Motor neuron (in vitro differentiated cells): ENCODE data around the gene BTBD2. TPM values are rescaled to one million over a fixed set of nuclear protein-coding genes. Genes with fewer than 3 reads are reported as not detected.

ENCODE experiments used
- ATAC-seq, 8 experiments: fragments of 200-7000 bp; cut with Tn5 transposase; replicated peaks in 6 of 8; 2 replicates each; pipeline ENCODE4 v1.8.0; 2021; ENCODE audit warnings: mild to moderate bottlenecking in 8 of 8, moderate library complexity in 8 of 8
- H3K27ac ChIP-seq, 2 donors: fragments of 250-450 bp; sonication (Bioruptor Pico); 2 replicates each; pipeline ENCODE4 v1.9.0; 2021; ENCODE audit warnings: antibody characterized with exemption in 2 of 2, mild to moderate bottlenecking in 2 of 2, moderate library complexity in 1 of 2
- H3K4me1 ChIP-seq, 2 donors: fragments of 250-450 bp; sonication (Bioruptor Pico); replicated peaks in 1 of 2; 2 replicates each; pipeline ENCODE4 v1.6.1; 2021; ENCODE audit warnings: antibody characterized with exemption in 2 of 2, mild to moderate bottlenecking in 2 of 2, moderate library complexity in 1 of 2
- H3K4me3 ChIP-seq, 5 donors: fragments of 250-450 bp; sonication (Bioruptor Pico); 2 replicates each; pipeline ENCODE4 v1.9.0; 2021; ENCODE audit warnings: antibody characterized with exemption in 5 of 5, mild to moderate bottlenecking in 5 of 5, moderate library complexity in 4 of 5
- WGBS, 10 experiments: fragments of 450-650 bp; shearing (Covaris generic); methylation state at CpG; one replicate each; pipeline ENCODE4 v1.0.0; 2022; 5-methylcytosine and 5-hydroxymethylcytosine counted together
- in situ Hi-C, 9 experiments: fragments of 400-800 bp; cut with MboI; loops; one replicate each; pipeline ENCODE4 v1.15.0; 2021; ENCODE audit warnings: low sequenced_read_pairs in 9 of 9, low pct_unique_long_range_greater_than_20kb in 2 of 9; ENCODE audit not compliant: unreplicated experiment in 9 of 9
- total RNA-seq, 8 experiments: library from RNA; unstranded; fragments of 300-600 nt; gene quantifications; 2 replicates each; pipeline versions ENCODE4 v1.2.3 to v1.2.4, GENCODE V29; 2022

The BTBD2 gene
- total RNA-seq, 8 experiments from 2014 or later, result 20.3 to 92.3 (median 57.2) TPM

DNA sequence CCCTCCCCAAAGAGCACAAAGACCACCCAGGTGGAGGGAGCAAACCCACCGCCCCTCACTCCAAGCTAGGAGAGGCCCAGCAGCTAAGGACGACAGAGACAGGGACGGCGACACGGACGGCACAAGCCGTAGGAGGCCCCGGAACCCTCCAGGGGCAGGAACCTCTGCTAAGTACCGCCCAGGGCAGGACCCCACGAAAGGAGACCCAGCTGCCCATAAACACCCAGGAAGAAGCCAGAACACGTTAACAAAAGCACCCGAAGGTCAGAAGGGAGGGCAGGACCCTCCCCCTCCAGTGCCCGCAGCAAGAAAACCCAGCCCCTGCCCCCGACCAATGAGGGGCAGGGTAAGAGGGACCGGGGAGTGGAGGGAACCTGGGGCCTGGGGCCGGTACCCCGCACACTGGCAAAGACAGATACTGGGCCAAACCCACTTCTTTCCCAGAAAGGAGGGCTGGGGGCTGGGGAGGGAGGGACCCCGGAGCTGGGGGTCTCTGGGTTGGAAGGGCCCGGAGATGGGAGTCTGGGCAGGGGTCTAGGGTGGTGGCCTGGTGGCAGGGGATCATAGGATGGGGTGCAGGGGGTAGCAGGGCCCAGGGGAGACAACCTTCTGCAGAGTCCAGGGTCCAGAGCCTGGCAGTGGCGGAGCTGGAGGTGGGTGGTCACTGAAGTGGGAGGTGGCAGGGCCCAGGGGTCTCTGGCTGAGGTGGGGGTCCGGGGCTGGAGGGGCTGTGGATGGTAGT, 2.4 kb downstream of the BTBD2 start:
- WGBS, 10 experiments, result 54 to 100% (median 93%) methylated on average over 1 to 4 of the region's 21 CpGs; no CpG with 5 or more reads in 7 of the 10 experiments
- H3K27ac ChIP-seq, result peak overlapping the region in 1 of 2 donors; percentile 32
- peak in 1 of 8 experiments; percentile 1 for ATAC-seq
- in situ Hi-C loops, result no loop called here
- H3K4me1 ChIP-seq, result peaks cover 15 to 23% of the 10 kb centered on the region in 2 donors
- no peak overlapping the region for H3K4me3 ChIP-seq

DNA sequence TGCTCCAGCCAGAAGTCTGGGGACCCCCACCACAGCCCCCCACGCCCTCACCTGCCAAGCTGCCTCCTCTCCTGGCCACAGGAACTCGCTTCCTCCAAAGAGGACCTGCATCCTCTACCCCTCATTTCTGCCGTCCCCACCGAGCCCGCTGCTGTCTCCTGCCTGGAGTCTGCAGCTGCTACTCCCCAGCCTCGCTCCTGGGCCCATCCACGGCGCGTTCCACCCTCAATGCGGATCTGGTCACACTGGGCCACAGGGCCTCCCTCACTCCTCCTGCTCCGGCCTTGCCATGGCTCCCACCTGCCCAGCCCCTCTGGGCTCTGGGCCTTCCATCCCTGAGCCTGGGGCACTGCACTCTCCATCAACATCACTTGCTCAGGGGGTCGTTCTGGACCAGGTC, 4.3 kb downstream of the BTBD2 start:
- no peak for ATAC-seq
- Histone ChIP-seq H3K4me3 (no peak overlapping the region), H3K4me1 (peaks cover 15 to 19% of the 10 kb centered on the region in 2 donors), H3K27ac (no peak overlapping the region)
- WGBS, 10 experiments, result 80 to 100% methylated on average over 1 to 2 of the region's 12 CpGs; no CpG with 5 or more reads in 8 of the 10 experiments
- in situ Hi-C loops, result no loop called here

DNA sequence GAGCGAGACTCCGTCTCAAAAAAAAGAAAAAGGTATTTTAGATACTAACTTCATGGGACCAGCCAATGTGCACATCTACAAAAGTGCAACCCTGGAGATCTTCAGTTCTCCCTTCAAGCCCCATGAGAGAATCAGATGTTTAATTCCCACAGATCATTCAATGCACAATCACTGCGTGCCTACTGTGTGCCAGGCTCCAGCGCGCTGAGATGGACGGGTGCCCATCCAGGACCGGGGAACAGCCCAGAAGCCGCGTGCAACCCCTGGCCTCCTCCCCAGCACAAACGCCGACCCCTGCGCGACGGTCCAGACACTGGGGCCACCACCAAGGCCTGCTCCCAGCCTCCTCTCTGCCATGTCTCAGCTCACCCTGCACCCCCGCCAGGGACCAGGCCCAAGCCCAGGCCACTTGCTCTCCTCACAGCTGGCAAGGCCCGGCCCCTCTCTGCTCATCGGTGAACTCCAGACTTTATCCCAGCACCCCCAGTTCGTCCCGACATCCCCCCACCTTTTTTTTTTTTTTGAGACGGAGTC, 5.3 kb downstream of the BTBD2 start:
- in situ Hi-C loops, result no loop called here
- no peak for ATAC-seq
- Histone ChIP-seq H3K27ac (no peak overlapping the region), H3K4me1 (peaks cover 15 to 18% of the 10 kb centered on the region in 2 donors), H3K4me3 (no peak overlapping the region)
- WGBS, 10 experiments, result 97 to 100% (median 100%) methylated on average over 1 to 13 of the region's 20 CpGs; no CpG with 5 or more reads in 6 of the 10 experiments

DNA sequence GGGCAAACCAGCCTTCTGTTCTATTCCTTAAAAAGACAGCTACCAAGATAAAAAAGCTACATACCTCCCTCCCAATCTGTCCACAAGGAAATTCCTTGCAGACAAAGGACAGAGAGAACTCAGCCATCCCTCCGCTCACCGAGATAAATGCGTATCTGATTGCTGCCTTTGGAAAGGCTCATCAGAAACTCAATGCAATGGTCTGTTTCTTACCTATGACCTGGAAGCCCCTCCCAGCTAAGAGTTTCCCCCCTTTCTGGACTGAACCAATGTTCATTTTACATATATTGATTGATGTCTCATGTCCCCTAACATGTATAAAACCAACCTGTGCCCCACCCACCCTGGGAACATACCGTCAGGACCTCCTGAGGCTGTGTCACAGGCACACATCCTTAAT, 11.6 kb downstream of the BTBD2 start:
- ATAC-seq, result peak in 4 of 8 experiments; percentile 24 to 62 (median 49)
- WGBS, 10 experiments, result 40 to 100% (median 86%) methylated on average over 2 to 4 of the region's 4 CpGs; no CpG with 5 or more reads in 4 of the 10 experiments
- in situ Hi-C loops, result no loop called here
- H3K4me1 ChIP-seq, result peaks cover 2 to 10% of the 10 kb centered on the region in 2 donors
- H3K27ac ChIP-seq, result peak overlapping the region in 1 of 2 donors; percentile 36
- H3K4me3 ChIP-seq, result no peak overlapping the region

DNA sequence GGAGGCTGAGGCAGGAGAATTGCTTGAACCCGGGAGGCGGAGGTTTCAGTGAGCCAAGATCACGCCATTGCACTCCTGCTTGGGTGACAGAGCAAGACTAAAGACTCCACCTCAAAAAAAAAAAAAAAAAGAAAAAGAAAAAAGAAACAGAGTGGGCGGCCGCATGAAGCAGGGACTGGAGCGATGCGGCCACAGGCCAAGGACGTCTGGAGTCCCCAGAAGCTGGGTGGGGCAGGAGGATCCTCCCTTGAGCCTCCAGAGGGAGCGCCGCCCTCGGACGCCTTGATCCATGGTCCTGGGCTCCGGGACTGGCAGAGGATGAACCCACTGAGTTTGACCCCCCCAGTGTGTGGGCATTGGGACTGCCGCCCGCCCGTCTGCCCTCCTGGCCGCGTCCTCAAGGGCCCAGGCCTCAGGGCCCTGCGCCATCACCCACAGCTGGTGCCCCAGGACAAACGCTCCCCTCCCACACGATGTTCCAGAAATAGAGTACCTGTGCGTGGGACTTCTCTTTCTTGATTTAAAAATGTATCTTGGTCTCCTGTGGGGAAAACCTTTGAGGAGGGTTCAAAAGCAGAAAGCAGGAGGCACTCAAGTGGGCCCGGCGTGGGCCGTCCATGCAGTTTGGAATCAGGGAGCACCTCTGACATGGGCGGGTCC, 15.5 kb downstream of the BTBD2 start:
- WGBS, 10 experiments, result 80 to 100% (median 100%) methylated on average over 1 to 10 of the region's 26 CpGs; no CpG with 5 or more reads in 3 of the 10 experiments
- ATAC-seq, result no peak

DNA sequence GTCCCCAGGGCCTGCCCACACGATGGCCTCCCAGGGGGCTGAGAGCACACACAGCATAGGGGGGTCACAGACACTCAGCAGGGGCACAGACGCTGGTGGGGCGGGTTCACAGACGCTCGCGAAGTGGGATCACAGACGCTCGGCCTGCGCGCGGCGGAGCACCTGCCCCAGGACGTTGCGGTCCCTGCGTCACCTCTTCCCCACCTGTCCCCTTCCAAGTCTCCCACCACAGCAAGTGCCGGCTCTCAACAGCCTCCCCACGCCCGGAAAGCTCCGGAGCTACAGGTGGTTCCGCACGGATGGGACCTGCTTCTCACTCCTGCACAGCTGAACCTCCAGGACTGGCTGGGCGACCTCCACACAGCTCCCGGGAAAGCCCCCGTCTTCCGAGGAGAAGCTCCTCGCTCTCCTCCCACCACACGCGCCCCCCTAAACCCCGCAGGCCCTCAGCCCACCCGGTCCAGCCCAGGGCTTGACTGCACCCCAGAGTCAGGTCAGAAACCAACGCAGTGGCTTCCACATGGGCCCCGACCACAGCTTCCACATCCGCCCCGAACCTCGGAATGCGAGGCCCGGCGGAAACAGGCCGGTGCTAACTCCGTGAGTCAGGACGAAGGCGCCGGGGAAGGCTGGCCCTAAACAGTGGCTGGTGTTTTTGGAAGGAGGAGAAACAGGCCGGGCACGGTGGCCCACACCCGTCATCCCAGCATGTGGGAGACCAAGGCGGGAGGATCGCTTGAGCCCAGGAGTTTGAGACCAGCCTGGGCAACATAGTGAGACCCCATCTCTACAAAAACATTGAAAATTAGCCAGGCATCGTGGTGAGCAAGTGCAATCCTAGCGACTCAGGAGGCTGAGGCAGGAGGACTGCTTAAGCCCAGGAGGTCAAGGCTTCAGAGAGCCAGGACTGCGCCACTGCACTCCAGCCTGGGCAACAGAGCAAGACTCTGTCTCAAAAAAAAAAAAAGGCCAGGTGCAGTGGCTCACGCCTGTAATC, 16.5 kb downstream of the BTBD2 start:
- H3K4me1 ChIP-seq, result peaks cover under 1 to 7% of the 10 kb centered on the region in 2 donors
- H3K27ac ChIP-seq, result no peak overlapping the region
- in situ Hi-C loops, result no loop called here
- H3K4me3 ChIP-seq, result no peak overlapping the region
- WGBS, 10 experiments, result 92 to 100% (median 95%) methylated on average over 3 to 14 of the region's 52 CpGs; no CpG with 5 or more reads in 6 of the 10 experiments
- no peak for ATAC-seq

More for the DNA sequence above, 15.5 kb downstream of the BTBD2 start:
- no peak overlapping the region for H3K27ac ChIP-seq
- in situ Hi-C loops, result no loop called here
- H3K4me3 ChIP-seq, result no peak overlapping the region
- H3K4me1 ChIP-seq, result peaks cover 2 to 10% of the 10 kb centered on the region in 2 donors

DNA sequence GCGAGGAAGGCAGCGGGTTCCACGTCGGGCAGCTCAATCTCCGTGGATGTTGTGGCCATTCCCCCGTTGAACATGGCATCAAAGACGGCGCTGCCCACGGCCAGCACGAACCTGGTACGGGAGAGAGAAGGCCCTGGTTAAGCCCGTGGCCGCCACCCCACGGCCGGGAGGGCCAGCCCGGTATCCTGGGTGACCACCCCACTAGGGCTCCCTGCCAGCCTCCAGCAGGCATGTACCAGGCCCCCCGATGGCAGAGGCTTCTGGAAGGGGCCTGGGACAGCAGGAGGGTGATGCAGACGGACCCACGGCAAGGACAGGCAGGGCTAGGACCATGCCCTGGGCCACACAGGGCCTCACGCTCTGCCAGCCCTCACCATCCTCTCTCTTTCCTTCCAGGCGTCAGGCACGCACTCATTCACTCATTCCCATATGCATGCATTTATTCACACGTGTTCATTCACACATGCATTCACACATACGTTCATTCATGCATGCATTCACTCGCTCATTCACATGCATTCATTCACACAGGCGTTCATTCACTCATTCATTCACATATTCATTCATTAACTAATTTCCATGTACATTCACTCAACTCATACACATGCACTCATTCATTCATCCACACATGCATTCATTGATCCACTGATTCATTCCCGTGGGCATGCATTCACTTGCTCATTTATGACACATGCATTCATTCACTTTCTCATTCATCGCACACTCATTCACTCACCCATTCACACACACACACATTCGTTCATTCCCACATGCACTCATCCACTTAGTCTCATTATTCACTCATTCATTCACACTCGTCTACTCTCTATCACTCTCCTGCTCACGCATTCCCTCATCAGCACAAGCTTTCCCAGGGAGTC, 17.9 kb downstream of the BTBD2 start:
- in situ Hi-C loops, result no loop called here
- WGBS, 10 experiments, result 50 to 97% (median 85%) methylated on average over 5 to 20 of the region's 31 CpGs
- no peaks in the 10 kb centered on the region for H3K4me1 ChIP-seq
- ATAC-seq, result peak in 2 of 8 experiments; percentile 21 to 30
- H3K4me3 ChIP-seq, result no peak overlapping the region
- H3K27ac ChIP-seq, result no peak overlapping the region

DNA sequence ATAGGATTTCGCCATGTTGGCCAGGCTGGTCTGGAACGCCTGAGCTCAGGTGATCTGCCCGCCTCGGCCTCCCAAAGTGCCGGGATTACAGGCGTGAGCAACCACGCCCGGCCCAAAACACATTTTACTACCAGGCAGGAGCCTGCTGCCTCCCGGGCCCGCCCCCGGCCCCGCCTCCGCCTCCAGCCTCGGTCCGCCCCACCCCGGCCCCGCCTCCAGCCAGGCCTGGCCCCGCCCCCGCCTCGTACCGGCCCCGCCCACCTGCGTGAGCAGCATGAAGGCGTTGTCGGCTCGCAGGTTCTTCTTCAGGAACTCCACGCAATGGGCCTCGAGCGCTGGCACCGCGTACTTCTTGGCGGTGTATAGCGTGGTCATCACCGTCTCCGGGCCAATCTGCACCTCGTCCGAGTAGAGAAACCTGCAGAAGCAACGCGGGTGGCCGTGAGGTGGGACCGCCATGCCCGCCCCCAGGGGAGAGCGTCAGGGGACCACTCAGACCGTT, 22.7 kb downstream of the BTBD2 start:
- in situ Hi-C loops, result no loop called here
- Histone ChIP-seq H3K27ac (no peak overlapping the region), H3K4me3 (no peak overlapping the region), H3K4me1 (no peaks in the 10 kb centered on the region)
- WGBS, 10 experiments, result 86 to 100% (median 100%) methylated on average over 3 to 5 of the region's 44 CpGs; no CpG with 5 or more reads in 7 of the 10 experiments
- no peak for ATAC-seq

DNA sequence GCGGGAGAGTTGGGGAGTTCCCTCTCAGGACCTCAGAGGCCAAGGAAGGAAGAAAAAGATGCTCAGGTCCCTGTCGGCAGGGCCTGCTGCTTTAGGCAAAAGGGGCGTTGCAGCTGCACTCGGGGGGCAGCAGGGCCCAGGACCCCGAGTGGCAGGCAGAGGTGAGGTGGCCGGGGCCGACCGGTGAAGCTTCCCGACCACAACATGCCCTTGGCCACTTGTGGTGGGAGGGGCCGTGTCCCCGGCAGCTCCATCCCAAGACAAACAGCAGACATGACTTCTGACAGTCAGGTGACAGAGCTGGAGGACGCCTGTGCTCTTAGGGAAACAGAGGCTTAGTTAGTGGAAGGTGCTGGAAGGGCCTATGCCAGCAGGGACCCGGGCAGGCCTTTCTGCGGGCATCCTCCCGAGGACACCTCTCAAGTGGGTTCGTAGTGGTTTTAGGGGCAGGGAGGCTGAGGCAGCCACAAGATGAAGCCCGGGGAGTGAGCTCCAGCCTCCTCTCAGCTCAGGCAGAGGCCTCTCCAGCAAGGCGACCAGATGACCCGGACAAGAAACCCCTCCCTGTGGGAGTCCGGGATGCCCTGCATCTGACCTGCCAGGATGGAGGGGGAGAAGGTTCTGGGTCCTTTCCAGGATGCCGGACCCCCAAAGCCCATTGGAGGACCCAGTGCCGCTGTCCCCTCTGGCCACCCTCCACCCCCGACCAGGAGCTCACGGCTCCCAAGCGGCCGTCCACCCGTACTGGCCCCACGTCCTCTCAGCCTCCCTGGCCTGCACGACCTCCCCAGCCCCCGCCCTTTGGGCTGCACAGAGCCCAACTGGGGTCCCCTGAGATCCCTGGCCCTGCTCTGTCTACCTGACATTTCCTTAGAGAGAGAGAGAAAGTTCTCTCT, 24.2 kb downstream of the BTBD2 start:
- ATAC-seq, result no peak
- Histone ChIP-seq H3K27ac (no peak overlapping the region), H3K4me1 (no peaks in the 10 kb centered on the region), H3K4me3 (no peak overlapping the region)
- 79 to 90% (median 80%) methylated on average over 1 to 5 of the region's 30 CpGs; no CpG with 5 or more reads in 7 of the 10 experiments for WGBS, 10 experiments
- in situ Hi-C loops, result no loop called here

DNA sequence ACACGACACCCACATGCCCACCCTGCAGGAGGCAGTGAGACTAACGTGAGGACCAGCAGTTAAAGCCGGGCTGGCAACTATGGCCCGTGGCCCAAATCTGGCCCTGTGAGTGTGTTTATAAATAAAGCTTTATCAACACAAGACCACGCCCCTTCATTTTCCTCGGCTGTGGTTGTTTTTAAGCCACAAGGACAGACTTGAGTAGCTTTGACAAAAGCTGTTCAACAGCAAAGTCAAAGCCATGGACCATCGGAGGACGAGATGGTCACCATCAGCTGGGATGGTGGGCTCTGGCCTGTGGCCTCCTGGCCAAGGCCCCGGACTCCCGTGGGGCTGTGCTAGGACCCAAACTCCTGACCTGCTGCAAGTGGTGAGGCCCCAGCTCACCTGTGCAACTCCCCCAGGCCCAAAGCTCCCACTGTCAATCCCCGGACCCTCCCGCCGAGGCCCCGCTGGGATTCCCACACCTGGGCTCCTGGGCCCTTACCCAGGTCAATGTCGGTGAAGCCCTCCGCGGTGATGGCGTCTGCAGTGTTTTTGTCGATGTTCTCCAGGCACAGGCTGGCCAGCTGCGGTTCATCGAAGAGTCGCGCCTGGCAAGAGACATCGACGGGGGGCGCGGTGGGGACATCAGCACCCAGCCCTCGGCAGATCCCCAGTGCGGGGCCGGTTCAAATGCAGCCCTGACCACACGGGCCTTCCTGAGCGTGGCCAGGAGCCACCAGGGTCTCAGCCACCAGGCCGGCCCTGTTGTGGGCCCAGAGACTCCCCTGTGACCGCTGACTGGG, 25.1 kb downstream of the BTBD2 start:
- no peak overlapping the region for H3K4me3 ChIP-seq
- WGBS, 10 experiments, result 88 to 100% (median 99%) methylated on average over 1 to 12 of the region's 34 CpGs; no CpG with 5 or more reads in 5 of the 10 experiments
- no peak overlapping the region for H3K27ac ChIP-seq
- in situ Hi-C loops, result no loop called here
- no peak for ATAC-seq
- H3K4me1 ChIP-seq, result no peaks in the 10 kb centered on the region
